Body of pancreas (tissue), 4 donors: ENCODE measurements around the gene GGCT. TPM values are rescaled to one million over a fixed set of nuclear protein-coding genes. Genes with fewer than 3 reads are reported as not detected.

Experiments
- ATAC-seq: fragments of 150-250 bp; one replicate; pipeline ENCODE4 v1.9.1; 2016
- DNase-seq, 4 donors: peaks; one replicate each; pipeline ENCODE4 v3.0.0-alpha.2; 2019
- H3K27ac ChIP-seq, 4 donors: fragments of 200-600 bp; sonication (generic); 1 replicate in 3 of 4; 2 replicates in 1 of 4; pipeline versions ENCODE4 v1.5.1 to v1.6.1; 2016 to 2019; ENCODE audit warnings: mild to moderate bottlenecking in 1 of 4, mixed read lengths in 1 of 4, moderate library complexity in 1 of 4
- H3K27me3 ChIP-seq, 2 donors: fragments of 200-600 bp; sonication (generic); one replicate each; pipeline ENCODE4 v1.6.0; 2016; ENCODE audit warnings: mild to moderate bottlenecking in 1 of 2
- H3K36me3 ChIP-seq, 2 donors: fragments of 200-600 bp; sonication (generic); replicated peaks in 1 of 2; 2 replicates each; pipeline ENCODE4 v1.5.1; 2016; ENCODE audit warnings: low read depth in 2 of 2; ENCODE audit not compliant: insufficient read depth in 1 of 2
- H3K4me1 ChIP-seq: fragments of 200-600 bp; sonication (generic); one replicate; pipeline ENCODE4 v1.6.0; 2016
- H3K4me3 ChIP-seq, 2 donors: fragments of 200-600 bp; sonication (generic); 1 replicate in 1 of 2; 2 replicates in 1 of 2; pipeline ENCODE4 v1.5.1; 2016 to 2019
- H3K9me3 ChIP-seq, 3 donors: fragments of 200-600 bp; sonication (generic); 1 replicate in 2 of 3; 2 replicates in 1 of 3; pipeline ENCODE4 v1.5.1; 2016
- POLR2A ChIP-seq, 3 donors: fragments of 450-650 bp; IDR thresholded peaks; one replicate each; pipeline ENCODE4 v1.6.1; 2016; ENCODE audit warnings: antibody characterized with exemption in 3 of 3, mild to moderate bottlenecking in 2 of 3
- WGBS, 2 donors: methylation state at CpG; one replicate each; pipeline ENCODE4 v1.1.5; 2017; 5-methylcytosine and 5-hydroxymethylcytosine counted together
- intact Hi-C: fragments of 100-400 bp; cut with DNase I; formaldehyde crosslinking; loops from one replicate; pipeline ENCODE4 v1.15.1; 2023
- total RNA-seq, 2 donors: library from RNA; depleted of rRNA; stranded (reverse); fragments of >200 nt; gene quantifications; one replicate each; pipeline ENCODE4 v1.1.0, GENCODE V29; 2016
- TF ChIP-seq, protein P1 (sequence below), 7 experiments: fragments of 450-650 bp in 4 of 7; fragments of 200-600 bp in 3 of 7; sonication (generic) in 3 of 7; IDR thresholded peaks; one replicate each; pipeline ENCODE4 v1.5.1; 2016 to 2019; ENCODE audit warnings: antibody characterized with exemption in 7 of 7

GGCT gene
- total RNA-seq, 2 donors from 2014 or later = 13.5 to 42.2 TPM

DNA sequence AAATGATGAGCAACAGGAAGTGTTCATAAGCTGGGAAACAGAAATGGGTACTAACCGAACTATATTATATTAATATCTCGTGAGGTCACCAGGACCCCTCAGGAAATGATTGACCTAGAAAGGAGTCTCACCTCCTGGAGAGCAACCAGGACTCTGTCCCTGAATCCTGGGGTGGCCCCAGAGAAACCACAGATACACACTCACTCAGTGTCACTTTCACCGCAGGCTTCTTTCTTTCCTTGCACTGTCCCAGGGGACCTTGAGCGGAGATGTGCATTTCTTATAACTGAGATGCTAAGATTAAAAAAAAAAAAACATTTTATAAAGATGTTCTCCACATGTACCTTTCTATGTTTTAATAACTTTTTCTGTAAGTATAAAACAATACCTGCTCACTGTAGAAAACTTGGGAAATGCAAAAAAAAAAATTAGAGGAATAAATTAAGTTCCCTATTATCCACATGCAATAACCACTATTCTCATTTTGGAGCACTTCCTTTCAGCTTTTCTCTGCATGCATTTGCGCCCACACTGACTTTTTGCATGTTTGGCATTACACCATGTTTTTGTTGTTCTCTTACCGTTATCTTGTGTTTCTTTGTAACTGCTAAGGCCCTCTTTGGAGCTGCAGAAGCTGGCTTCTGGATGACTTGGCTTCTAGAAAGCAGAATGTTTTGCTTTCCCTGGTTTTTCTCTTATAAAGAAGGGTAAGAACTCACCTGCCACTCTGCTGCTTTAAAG lies 41.1 kb downstream of the GGCT start:
- no peak overlapping the region for H3K27ac ChIP-seq
- peaks cover 2% of the 10 kb centered on the region for H3K4me1 ChIP-seq
- no peaks in the 10 kb centered on the region for H3K9me3 ChIP-seq
- TF ChIP-seq, protein P1, sequence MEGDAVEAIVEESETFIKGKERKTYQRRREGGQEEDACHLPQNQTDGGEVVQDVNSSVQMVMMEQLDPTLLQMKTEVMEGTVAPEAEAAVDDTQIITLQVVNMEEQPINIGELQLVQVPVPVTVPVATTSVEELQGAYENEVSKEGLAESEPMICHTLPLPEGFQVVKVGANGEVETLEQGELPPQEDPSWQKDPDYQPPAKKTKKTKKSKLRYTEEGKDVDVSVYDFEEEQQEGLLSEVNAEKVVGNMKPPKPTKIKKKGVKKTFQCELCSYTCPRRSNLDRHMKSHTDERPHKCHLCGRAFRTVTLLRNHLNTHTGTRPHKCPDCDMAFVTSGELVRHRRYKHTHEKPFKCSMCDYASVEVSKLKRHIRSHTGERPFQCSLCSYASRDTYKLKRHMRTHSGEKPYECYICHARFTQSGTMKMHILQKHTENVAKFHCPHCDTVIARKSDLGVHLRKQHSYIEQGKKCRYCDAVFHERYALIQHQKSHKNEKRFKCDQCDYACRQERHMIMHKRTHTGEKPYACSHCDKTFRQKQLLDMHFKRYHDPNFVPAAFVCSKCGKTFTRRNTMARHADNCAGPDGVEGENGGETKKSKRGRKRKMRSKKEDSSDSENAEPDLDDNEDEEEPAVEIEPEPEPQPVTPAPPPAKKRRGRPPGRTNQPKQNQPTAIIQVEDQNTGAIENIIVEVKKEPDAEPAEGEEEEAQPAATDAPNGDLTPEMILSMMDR (IDR thresholded peaks at IDR 0.05) = no peak
- TF ChIP-seq POLR2A (IDR thresholded peaks at IDR 0.05) = no peak
- no peak overlapping the region for H3K4me3 ChIP-seq
- no peaks in the 10 kb centered on the region for H3K27me3 ChIP-seq
- no peak for DNase-seq
- no peak for ATAC-seq
- H3K36me3 ChIP-seq = no peaks in the 10 kb centered on the region
- intact Hi-C loops = no loop called here
- WGBS, 2 donors = 77 to 82% methylated on average over 6 of the region's 6 CpGs

DNA sequence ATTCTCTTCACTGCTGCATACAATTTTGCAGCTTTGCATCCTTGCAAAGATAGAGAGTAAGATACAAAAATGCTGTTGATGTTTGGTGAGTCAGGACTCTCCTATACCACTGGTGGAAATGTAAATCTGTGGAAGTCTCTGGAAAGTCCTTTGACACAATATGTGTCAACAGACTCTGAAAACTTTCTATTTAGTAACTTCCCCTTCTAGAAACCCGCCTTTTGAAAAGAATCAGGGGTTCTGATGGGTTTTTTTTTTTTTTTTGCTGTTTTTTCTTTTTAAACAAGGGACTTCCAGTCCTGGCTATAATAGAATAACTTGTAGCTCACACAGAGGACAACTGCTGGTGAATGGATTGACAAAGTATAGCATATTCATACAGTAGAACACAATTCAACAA lies 42.5 kb downstream of the GGCT start:
- no peak for ATAC-seq
- Histone ChIP-seq H3K27ac (no peak overlapping the region), H3K36me3 (no peaks in the 10 kb centered on the region), H3K27me3 (no peaks in the 10 kb centered on the region), H3K4me3 (no peak overlapping the region), H3K4me1 (no peaks in the 10 kb centered on the region), H3K9me3 (no peaks in the 10 kb centered on the region)
- TF ChIP-seq POLR2A (IDR thresholded peaks at IDR 0.05) = no peak
- TF ChIP-seq, protein P1 (IDR thresholded peaks at IDR 0.05) = no peak
- intact Hi-C loops = no loop called here
- no peak for DNase-seq
- 72 to 79% methylated on average over 1 of the region's 1 CpG for WGBS, 2 donors

DNA sequence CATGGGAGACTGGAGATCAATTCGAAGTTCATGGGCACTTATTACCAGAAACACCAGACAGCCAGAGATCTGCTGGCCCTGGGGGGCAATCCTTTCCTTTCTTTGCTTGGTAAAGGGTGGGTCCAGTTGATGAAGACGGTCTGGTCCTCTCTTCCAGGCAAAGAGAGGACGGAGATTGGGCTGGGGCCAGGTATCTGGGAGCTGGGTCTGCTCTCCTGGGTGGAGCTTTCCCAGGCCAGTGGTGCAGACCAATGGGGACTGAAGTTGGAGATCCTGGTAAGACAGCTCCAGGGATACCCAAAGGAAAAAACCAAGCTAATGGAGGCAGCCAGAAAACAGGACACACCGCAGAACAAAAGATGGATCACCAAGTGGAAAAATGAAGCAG lies 44.4 kb downstream of the GGCT start:
- H3K4me1 ChIP-seq = no peaks in the 10 kb centered on the region
- intact Hi-C loops = no loop called here
- 81 to 84% methylated on average over 4 of the region's 4 CpGs for WGBS, 2 donors
- no peak for ATAC-seq
- H3K9me3 ChIP-seq = no peaks in the 10 kb centered on the region
- no peaks in the 10 kb centered on the region for H3K36me3 ChIP-seq
- no peaks in the 10 kb centered on the region for H3K27me3 ChIP-seq
- no peak overlapping the region for H3K4me3 ChIP-seq
- H3K27ac ChIP-seq = no peak overlapping the region
- DNase-seq = no peak
- TF ChIP-seq, protein P1 (IDR thresholded peaks at IDR 0.05) = no peak
- no peak for TF ChIP-seq POLR2A (IDR thresholded peaks at IDR 0.05)

DNA sequence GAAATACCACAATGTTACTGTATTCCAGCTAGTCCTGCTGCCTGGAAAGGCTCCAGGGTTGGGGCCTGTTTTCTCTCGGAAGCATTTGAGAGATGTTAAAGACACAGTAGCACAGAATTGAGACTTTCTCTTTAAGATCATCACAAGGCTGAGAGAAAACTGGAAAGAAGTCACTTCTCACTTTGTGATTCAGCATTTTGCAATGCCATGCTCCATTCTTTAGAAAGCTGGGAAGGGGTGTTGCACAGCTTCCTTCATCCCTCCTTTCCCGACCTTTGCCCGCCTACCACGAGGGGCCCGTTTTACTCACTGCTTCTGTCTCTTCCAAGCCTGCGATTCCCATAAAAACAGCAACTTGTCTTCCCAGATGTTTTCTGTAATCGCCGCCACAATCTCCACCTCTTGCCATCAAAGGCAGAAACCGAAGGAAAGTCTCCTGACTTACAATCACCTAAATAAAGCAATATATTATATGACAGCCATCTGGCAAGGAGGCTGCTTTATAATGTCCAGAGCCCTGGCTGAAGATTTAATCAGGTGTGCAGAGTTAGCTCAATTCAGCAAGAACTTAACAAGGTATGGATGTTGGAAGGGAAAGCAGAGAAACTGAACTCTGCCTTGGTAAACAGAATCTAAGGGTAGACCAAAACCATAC lies 44.9 kb downstream of the GGCT start:
- Histone ChIP-seq H3K4me1 (no peaks in the 10 kb centered on the region), H3K4me3 (no peak overlapping the region), H3K27me3 (no peaks in the 10 kb centered on the region), H3K9me3 (no peaks in the 10 kb centered on the region), H3K27ac (no peak overlapping the region), H3K36me3 (no peaks in the 10 kb centered on the region)
- WGBS, 2 donors = 56 to 76% methylated on average over 9 of the region's 9 CpGs
- TF ChIP-seq POLR2A (IDR thresholded peaks at IDR 0.05) = no peak
- TF ChIP-seq, protein P1 (IDR thresholded peaks at IDR 0.05) = no peak
- DNase-seq (peak in 3 of 4 donors; percentile 32 to 45 (median 45)), ATAC-seq (peak; percentile 59)
- intact Hi-C loops = no loop called here
